GM12878 (cell line): ENCODE measurements around the gene UBE2D4.

Source experiments
- CTCF ChIP-seq, 3 experiments: IDR thresholded peaks in 2 of 3; conservative IDR thresholded peaks in 1 of 3; 2 replicates each; pipeline ENCODE4 v1.5.1; 2011; ENCODE audit warnings: low read depth in 3 of 3, low read length in 3 of 3, mild to moderate bottlenecking in 3 of 3, control low read depth in 2 of 3, moderate library complexity in 2 of 3, inconsistent platforms in 1 of 3, mixed read lengths in 1 of 3; ENCODE audit not compliant: control insufficient read depth in 2 of 3, insufficient read depth in 1 of 3; ENCODE audit errors: extremely low read depth in 1 of 3
- EP300 ChIP-seq, 2 experiments: fragments of 150-350 bp in 1 of 2; IDR thresholded peaks; 2 replicates each; pipeline ENCODE4 v1.6.1; 2011 to 2012; ENCODE audit warnings: low read depth in 2 of 2, low read length in 2 of 2, borderline replicate concordance in 1 of 2, improper control_type of control experiment in 1 of 2, inconsistent platforms in 1 of 2; ENCODE audit not compliant: control insufficient read depth in 1 of 2
- GABPA ChIP-seq: IDR thresholded peaks from 2 replicates; pipeline ENCODE4 v1.6.1; 2014; ENCODE audit warnings: antibody characterized with exemption, low read depth, mild to moderate bottlenecking, inconsistent platforms
- SP1 ChIP-seq: IDR thresholded peaks from one replicate; pipeline ENCODE4 v1.6.1; 2011; ENCODE audit warnings: low read depth, low read length
- TARDBP ChIP-seq: IDR thresholded peaks from 2 replicates; pipeline ENCODE4 v1.6.1; 2016; ENCODE audit warnings: borderline replicate concordance
- TF ChIP-seq, protein P1 (sequence below): IDR thresholded peaks from 2 replicates; pipeline ENCODE4 v1.6.1; 2012; ENCODE audit warnings: low read length, inconsistent platforms

GRCh38 chr7:43888993-43889945, 37.0 kb upstream of the UBE2D4 start:
- no peak for TF ChIP-seq EP300 (IDR thresholded peaks at IDR 0.05; ENCODE audit: borderline replicate concordance in 1 of 2, control insufficient read depth in 1 of 2, low read depth in 2 of 2, low read length in 2 of 2)
- TF ChIP-seq, protein P1, sequence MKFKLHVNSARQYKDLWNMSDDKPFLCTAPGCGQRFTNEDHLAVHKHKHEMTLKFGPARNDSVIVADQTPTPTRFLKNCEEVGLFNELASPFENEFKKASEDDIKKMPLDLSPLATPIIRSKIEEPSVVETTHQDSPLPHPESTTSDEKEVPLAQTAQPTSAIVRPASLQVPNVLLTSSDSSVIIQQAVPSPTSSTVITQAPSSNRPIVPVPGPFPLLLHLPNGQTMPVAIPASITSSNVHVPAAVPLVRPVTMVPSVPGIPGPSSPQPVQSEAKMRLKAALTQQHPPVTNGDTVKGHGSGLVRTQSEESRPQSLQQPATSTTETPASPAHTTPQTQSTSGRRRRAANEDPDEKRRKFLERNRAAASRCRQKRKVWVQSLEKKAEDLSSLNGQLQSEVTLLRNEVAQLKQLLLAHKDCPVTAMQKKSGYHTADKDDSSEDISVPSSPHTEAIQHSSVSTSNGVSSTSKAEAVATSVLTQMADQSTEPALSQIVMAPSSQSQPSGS = no peak
- no peak for TF ChIP-seq GABPA
- no peak for TF ChIP-seq CTCF (IDR thresholded peaks at IDR 0.05 in 2 of 3, conservative IDR thresholded peaks at IDR 0.05 in 1 of 3; ENCODE audit: control insufficient read depth in 2 of 3, extremely low read depth in 1 of 3, insufficient read depth in 1 of 3, low read depth in 3 of 3, low read length in 3 of 3)
- no peak for TF ChIP-seq SP1
- no peak for TF ChIP-seq TARDBP
